Ishikawa (cell line): ENCODE results near the gene FMNL1.

Experiments
- RAD21 ChIP-seq: IDR thresholded peaks from 2 replicates; pipeline ENCODE4 v1.6.1; 2012; ENCODE audit warnings: low read depth
- TCF12 ChIP-seq: IDR thresholded peaks from 2 replicates; pipeline ENCODE4 v1.6.1; 2012; ENCODE audit warnings: low read depth

GRCh38 chr17:45241328-45242028, 19.8 kb downstream of the FMNL1 start:
- TF ChIP-seq RAD21 (no peak), TCF12 (no peak)
